CD1c-positive myeloid dendritic cell (primary cell): ENCODE measurements around the gene COX4I1.

Experiments
- DNase-seq: peaks from one replicate; pipeline ENCODE4 v3.0.0-alpha.2; 2016; ENCODE audit errors: extremely low spot score

COX4I1 gene

DNA sequence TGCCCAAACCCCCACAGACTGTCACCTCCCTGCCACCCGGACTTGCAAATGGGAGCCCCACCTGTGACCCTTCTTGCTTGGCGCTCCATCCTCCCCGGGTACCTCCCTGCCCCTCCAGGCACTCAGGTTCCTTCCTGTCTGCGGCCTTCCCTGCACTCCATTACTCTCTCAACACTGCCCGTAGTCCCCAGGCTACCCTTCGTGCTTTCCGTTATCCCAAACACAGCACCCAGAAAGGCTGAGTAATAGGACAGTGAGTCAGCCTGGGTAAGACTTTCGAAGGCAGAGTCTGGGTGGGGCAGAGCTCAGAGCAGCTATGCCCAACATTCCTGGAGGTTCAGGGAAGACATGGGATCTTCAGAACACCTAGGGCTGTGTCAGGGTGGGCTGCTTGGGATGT, 32.0 kb upstream of the COX4I1 start:
- DNase-seq = no peak

DNA sequence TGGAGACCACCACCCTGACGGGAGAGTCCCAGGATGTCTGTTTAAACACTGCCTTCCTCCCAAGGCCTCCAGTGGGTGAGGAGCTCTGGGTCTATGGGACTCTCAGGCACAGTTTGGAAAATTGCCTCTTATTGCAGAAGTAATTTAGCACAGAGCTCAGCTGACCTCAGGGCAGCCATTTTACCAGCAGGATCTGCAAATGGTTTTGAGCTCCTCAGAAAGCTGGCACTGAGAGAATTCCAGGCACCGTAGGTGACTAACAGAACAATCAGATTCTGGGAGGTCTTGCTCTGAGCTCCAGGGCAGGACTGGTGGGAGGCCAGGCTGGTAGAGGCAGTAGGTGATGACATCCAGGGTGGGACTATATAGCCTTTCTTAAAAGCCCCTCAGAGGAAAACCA, 31.3 kb upstream of the COX4I1 start:
- DNase-seq = no peak

DNA sequence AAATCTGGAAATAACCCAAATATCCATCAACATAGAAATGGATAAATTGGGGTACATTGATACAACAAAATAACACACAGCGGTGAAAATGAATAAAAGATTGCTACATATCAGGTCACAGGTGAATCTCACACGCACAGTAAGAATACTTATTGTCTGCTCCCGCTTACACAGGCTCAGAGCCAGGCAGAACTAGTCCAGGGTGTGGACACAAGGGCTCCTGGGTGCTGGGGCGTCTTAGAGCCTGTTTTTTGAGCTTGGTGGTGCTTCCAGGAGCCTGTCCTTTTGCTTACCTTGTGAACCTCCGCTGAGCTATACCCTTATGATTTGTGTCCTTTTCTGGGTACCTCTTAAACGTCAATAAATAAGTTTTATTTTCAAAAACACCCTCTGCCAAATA, 28.8 kb upstream of the COX4I1 start:
- no peak for DNase-seq

DNA sequence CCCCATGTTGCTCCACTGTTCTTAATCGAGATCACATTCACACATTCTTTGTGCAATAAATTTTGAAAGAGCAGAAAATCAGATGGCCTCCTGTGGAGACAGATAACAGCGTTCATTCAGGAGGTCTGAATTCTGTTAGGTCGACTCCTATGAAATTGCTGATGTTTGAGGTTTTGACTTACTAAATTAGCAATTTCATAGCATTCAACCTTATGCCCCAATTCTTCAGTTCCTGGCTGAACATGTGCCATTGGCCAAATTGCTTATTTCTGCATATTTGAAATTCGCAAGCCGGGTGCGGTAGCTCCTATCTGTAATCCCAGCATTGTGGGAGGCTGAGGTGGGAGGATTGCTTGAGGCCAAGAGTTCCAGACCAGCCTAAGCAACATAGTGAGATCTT, 26.5 kb upstream of the COX4I1 start:
- no peak for DNase-seq

DNA sequence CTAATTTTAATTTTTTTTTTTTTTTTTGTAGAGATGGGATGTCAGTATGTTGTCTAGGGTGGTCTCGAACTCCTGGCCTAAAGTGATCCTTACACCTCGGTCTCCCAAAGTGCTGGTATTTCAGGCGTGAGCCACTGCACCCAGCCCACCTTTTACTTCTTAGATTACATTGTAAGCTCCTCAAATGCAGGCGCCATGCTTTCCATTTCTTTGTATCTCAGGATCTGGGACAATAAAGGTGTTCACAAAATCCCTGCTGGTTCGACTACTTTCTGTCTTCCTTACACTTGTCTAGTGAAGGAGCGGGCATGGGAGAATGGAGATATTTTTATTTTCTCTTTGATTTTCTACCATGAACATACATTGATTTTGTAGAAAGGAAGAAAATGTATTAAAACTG, 25.4 kb upstream of the COX4I1 start:
- DNase-seq = no peak

DNA sequence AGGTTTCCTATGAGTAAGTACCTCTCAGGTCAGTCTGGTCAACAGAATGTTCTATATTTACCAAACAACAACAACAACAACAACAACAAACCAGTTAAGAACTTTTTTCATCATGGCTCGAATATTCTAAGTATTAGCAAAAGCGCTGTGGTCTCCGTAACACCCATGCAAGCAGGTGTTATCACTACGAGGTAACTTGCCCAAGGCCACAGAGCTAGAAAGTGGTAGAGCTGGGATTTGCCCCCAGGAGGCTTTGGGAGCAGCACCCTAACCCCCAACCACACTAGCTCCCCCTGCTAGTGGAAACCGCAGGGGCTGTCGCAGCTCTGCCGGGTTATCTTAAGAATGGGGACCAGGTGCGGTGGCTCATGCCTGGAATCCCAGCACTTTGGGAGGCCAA, 24.7 kb upstream of the COX4I1 start:
- no peak for DNase-seq

DNA sequence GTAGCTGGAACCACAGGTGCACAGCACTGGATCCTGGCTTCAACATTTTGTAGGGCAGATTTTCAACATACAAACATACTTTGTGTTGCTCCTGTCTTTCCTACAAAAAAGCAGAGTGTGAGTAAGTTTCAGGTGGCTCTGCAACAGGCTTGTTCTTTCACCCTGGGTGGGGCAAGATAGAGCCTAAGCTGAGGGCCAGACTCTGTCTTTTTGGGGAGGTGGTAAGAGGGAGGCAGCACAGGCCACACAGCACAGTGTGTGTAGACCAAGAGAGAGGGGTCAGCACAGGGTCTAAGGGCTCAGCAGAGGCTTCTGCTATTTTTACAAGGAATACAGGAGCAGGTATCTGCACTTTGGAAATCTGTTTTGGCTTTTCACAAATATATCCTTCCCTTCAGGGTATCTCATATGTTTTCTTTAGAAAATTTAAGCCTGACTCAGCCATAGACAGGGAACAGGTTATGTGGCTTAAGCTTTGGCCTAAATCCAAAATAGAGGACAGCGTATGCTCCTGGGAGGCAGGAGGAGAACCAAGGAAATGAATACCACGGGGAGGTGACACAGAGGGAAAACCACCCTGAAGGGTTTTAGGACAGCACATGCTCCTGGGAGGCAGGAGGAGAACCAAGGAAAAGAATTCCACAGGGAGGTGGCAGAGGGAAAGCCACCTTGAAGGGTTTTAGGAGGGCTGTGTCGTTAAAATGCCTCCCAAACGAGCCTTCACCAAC, 21.7 kb upstream of the COX4I1 start:
- DNase-seq = no peak

DNA sequence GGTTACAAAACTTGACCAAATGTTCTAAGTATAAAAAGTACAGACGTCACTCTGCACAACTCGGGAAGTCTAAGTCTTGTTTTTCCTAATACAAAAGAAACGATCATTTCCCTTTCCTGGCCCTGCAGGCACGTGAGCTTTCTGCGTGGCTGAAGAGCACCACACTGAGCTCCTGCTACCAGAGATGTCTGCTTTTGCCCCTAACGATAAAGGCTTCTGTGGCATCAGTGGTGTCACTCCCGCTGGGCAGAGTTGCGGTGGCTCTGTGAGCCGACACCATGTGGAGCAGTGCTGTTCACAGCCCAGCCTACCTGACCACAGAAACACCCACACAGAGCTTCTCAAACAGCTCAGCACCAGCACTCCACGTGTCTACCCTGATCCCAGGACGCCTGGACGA, 20.6 kb upstream of the COX4I1 start:
- no peak for DNase-seq

DNA sequence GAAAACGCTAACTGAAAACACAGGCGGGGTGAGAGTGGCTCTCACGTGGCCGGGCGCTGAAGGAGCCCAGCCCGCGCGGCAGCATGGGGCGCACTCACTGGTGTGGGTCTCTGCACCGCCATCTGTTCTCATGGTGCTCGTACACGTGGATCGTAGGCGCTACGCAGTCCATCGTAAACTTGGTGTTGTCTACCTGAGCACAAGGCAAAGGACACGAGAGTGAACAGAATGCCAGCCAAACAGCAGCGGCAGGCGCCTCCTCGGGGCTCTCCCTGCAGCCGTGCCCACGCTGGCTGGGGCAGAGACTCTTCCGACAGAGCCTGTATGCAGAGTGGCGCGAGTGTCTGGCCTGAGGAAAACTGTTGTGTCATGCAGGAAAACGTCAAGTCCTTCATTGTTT, 19.2 kb upstream of the COX4I1 start:
- no peak for DNase-seq

DNA sequence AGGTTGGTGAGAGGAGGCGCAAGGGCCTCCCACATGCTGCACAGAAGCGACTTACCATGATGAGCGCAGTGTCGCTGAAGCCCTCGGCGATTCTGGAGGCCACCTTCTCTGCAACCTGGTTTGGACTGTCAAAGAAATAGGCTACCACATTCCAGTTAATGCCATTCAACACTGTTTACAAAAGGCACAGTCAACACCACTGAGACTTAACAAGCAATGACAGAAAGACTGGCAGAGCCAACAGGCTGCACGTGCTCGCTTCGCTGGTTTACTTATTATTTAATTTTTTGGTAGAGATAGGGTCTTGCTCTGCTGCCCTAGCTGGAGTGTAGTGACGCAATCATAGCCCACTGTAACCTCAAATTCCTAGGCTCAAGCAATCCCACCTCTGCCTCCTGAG, 18.3 kb upstream of the COX4I1 start:
- DNase-seq = no peak

DNA sequence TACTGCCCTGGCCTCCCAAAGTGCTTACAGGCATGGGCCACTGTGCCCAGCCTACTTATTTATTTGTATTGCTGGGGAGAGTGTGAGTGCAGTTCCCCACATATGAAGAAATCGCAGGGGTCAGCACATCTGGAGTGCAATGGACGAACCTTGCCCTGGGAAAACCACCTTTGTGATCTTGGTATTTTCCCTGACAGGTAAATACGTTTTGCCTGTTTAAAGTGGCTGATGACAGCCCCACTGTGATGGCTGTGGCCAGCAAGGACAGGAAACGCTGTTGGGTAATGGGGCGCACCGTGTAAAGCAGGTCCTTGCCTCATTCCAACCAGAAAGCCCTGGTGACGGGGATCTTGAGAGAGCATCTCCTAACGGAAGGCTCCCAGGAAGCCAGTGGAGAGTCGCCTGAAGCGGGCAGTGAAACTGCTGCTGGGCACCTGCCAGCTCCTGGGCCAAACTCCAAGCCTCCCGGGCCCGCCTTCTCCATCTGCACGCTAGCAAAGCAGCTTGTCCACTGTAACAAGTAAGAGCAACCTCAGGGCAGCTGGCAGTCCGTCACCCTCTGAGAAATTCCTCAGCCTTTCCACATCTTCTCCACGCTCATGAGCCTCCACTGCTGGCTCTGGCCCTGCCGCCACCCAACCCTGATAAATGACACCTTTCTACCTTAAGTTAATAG, 17.7 kb upstream of the COX4I1 start:
- DNase-seq = no peak

DNA sequence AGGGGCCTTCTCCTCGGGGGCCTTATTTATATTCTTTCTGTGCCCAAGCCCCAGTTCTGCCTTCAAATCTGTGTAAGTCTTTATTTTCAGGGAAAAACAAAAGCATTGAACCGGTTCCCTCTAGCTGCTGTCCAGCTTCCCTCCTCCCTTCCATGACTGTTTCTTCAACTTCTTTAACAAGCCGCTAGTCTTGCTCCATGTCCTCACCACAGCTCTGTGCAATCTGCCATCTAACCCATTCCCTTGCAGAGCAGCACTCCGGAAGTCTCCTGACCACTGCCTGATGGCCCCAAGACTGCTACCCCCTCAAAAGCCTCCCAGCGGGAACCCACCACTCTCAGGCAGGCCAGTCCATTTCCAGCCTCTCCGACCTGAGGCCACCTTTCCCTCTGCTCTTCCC, 17.0 kb upstream of the COX4I1 start:
- no peak for DNase-seq

DNA sequence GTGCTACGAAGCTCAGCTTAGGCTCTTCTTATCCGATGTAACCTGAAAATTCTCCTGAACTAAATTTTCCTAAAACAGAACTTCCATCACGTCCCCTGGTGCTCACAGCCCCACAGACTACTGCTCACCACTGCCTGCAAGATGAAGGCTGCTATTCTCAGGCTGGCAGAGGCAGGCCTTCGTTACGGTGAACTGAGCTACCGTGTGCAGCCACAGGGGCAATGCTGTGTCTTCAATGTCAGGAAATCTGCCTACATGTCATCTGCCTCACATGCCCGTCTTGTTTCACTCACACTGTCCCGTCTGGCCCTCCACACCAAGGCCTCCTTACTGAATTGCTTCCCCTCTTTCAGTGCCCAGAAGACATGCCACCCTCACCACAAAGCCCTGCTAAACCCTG, 16.1 kb upstream of the COX4I1 start:
- no peak for DNase-seq

DNA sequence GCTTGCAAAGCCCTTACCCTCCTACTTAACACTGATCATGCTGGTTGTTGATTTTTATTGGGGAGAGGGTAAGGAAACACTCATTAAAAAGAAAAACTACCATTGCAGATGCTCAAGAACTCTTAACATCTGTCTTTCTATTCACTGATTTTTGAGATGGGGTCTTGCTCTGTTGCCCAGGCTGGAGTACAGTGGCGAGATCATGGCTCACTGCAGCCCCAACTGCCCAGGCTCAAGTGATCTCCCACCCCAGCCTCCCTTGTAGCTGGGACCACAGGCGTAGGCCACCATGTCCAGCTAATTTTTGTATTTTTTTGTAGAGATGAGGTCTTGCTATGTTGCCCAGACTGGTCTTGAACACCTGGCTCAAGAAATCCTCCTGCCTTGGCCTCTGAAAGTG, 14.7 kb upstream of the COX4I1 start:
- no peak for DNase-seq

DNA sequence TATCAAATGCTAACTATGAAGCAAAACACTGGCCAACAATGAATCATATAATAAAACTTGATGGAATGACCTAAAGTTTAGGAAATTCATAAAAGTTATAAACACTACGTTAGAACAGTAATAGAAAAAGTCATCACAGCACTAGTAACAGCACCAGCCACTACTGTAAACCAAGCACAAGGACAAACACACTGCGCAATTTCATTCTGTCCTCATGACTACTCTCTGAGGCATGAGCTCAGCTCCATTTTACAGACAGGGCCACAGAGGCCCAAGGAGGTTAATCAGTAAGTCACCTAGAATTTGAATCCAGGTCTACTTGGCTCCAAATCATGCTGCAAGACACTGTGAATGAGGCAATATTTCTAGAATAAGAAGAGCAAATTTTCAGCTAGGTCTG, 13.6 kb upstream of the COX4I1 start:
- no peak for DNase-seq

DNA sequence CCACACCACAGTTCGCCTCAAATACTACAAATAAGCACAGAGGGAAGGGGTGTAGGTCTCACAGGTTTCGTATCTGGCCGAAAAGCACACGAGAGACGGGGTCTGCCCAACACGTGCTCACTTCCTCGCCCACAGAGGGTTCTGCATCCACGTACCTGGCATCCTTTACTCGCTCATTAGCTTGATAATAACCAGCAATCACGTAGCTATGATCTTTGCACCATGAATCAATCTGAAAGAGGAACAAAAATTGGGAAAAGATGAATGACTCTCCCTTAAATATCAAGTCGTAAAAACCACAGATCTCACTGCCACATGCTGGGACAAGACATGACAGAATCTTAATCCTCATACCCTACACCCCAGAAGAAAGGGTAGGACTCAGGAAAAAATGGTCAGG, 10.7 kb upstream of the COX4I1 start:
- peak; percentile 13 for DNase-seq

DNA sequence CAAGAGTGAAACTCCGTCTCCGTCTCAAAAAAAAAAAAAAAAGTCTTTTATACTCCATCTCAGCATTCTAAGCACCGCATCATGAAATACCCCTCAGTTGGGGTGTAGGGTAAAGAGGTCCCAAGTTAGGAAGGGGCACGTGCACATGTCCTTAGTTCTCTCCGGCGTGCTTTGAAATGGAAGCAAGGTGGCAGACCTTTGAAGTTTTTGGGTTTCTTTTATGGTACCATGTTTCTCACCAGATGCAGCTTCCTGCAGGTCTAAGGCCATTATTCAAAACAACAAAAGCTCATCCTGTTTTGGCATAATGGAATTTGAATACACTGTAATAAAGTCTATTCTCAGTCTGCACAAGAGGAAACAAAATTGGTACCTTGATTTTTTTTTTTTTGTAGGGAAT, 9.7 kb upstream of the COX4I1 start:
- no peak for DNase-seq

DNA sequence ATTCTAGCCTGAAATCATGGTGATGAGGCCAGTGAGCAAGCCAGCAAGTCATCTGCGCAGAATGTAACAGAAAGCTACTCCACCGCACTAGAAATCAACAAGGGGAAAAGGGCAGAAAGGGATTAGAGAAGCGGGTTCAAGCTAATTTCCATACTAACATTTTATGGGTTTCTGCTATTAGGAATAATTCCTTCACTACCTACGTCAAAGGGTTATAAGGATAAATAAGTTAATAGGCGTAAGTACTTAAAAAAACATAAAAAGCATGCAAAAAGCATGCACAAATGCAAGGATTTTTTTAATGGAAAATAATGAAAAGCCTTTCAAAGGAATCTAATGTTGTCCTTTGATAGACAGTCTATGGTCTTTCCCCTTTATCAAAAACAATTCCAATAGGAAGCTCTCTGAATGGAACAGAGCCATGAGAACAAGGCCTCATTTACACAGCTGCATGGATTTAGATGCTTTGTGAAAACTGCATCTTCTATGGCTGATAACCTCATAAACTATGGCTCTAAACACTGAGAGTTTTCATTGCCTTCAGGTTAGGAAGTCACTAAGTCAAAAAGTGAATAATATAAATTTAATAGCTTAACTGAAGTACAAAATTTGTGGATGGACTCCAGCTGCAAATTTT, 5.7 kb upstream of the COX4I1 start:
- no peak for DNase-seq

DNA sequence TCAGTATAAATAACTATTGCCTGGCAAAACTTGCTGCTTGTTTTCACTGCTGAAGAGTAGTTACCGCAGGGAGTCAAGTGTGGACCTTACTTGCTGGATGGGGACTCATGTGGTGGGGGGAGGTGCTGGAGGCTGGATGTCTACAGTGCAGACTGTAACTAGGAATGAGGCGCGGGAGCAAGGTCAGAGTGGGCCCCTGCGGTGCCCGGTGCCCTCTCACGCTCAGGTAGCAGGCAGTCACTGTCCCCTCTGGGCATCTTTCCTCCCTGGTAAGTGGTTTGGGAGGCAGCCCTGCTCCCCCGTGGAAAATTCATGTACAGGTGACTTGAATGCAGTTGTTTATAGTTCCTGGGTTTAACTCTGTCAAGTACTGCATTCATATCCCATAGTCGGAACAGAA, 4.8 kb upstream of the COX4I1 start:
- no peak for DNase-seq

DNA sequence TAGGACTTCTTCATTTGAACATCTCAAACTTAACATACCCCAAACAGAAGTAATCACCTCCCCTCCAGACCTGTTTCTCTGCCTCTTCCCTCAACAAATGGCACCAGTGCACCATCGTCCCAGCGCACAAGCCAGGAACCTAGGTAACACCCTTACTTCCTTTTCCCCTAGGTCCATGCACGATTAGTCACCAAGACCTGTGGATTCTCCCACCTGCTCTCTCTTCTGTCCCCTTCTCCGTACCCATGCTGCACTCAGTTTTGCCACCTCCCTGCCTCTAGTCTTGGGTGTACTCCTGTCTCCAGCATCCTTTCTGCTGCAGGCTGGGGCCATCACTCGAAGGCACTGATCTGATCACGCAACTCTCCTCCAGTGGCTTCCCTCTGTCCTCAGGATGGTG, 3.3 kb upstream of the COX4I1 start:
- DNase-seq = no peak

DNA sequence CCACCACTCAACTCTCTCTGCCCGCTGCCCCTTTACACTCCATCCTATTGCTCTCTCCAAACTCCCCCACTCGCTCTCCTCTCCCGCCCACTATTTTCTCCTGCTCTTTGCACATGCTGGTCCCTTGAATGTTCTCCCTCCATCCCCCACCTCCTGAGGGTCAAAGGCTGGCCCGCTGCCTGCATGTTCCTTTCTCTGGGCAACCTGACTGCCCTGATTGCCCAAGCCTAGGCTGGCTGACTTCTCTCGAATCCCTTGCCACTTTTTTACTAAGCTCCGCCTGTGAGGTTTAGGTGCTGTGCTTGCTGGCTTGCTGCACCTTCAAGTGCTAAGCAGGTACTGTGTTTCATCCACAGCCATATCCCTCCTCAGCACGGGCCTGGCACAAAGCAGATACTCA, 2.9 kb upstream of the COX4I1 start:
- DNase-seq = no peak

DNA sequence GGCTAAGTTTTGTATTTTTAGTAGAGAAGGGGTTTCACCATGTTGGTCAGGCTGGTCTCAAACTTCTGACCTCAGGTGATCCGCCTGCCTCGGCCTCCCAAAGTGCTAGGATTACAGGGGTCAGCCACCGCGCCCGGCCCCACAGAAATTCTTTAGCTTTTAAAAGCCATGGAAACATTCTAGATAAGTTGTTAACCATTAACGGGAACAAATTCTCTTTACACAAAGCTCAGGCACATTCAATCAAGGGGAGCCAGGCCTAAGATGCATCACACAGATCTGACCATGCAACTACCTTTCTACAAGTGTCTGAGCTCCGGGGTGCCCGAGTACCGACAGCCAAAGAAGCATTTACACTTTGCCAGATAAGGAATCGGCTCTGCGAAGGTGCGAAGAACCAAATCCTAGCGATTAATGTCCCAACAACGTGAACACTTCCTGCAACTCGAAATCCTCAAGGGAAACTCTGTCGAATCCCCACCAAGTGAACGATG, 1.2 kb upstream of the COX4I1 start:
- peak; percentile 2 for DNase-seq

DNA sequence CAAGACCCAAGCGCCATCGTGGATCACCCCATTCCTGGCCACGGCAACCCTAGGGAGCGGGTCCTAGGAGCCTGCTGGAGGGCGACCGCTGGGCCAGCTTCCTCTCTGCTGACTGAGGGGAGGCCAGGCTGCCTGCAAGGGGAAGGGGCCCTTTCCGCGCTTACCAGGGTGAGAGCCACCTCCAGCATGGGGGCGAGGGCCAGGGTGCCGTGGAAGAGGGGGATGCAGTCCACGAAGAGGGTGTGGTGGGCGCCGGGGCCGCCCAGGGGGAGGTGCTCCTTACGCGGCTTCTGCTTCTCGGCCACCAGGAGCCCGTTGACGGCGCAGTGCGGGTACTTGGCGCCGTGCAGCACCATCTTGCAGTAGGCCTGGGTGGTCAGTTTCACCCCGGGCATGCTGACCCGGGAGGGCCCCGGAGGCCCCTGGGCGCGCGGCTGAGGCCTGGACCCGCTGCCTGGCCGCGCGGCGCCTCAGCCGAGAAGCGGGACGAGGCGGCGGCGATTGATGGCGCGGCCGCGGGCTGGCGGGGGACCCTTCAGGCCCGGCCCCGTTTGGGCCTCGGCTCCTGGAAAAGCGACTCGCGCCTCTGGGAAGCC, 496 bp upstream of the COX4I1 start:
- DNase-seq = peak; percentile 55
